Measurements from ENCODE around the gene CHRM4. TPM values are rescaled to one million over a fixed set of nuclear protein-coding genes. Genes with fewer than 3 reads are reported as not detected.
A peak's percentile ranks its signal among the peaks of the same experiment; 100 is the strongest.

Gene CHRM4
- polyA plus RNA-seq, 2 donors, result 0.02 TPM; not detected in 1

DNA sequence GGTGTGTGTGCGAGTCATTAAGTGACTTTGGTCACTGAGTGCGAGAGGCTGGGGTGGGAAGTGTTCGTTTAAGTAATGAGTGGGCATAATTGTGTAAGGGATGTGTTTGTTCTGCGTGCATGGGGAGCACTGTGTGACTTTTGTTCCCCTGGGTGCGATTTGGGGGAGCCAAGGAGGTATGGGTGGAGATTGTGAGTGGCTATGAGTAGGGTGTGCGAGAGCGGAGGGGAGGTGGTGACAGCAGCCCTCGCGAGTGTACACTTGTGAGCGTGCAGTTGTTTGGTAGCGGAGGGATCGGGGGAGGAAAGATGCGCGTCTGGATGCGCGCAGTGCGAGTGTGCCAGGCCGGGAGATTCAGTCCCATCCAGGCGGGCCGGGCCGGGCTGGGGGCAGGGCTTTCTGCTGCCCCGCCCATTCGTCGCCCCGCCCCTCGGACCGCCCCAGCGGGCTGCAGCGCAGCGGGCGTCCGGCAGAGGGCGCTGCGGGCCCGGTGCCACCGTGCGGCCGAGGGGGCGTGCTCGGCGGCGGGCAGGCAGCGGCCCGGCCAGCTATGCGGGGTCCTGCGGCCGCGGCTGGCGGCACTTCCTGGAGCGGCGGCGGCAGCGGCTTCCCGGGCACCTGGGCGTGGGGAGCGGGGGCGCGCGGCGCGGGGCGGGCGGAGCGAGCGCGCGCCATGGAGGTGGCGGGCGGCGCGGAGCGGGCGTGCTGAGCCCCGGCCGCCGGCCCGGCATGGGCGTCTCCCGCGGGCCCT is 44.5 kb downstream of the CHRM4 start, which contains the start of gene DGKZ:
Gene DGKZ, plus strand, starts transcription at position 578 of the 751 bp plus-strand sequence. CDS start 197 bp downstream, outside the sequence.
- no peaks in the 10 kb centered on the region for H3K36me3 ChIP-seq (ENCODE audit: control insufficient read depth in 2 of 2, insufficient read depth in 2 of 2, low read length in 1 of 2)
- no peaks in the 10 kb centered on the region for H3K27me3 ChIP-seq (ENCODE audit: control insufficient read depth in 1 of 2, insufficient read depth in 2 of 2, low read length in 2 of 2)
- no peaks in the 10 kb centered on the region for H3K9me3 ChIP-seq (ENCODE audit: control insufficient read depth in 2 of 2, insufficient read depth in 1 of 2, low read depth in 1 of 2, low read length in 1 of 2)
- peak within 1 kb of the TSS; percentile 71 to 84 for H3K4me3 ChIP-seq (ENCODE audit: low read depth in 1 of 2, low read length in 2 of 2)
- 5 to 13% methylated on average over 37 to 80 of the region's 80 CpGs for WGBS, 2 donors
- H3K4me1 ChIP-seq (ENCODE audit: control insufficient read depth in 2 of 2, insufficient read depth in 2 of 2, low read length in 1 of 2), result peaks cover 2 to 30% of the 10 kb centered on the region in 2 donors
- H3K27ac ChIP-seq (ENCODE audit: low read depth in 2 of 2, low read length in 1 of 2), result peak within 1 kb of the TSS; percentile 40 to 72

DNA sequence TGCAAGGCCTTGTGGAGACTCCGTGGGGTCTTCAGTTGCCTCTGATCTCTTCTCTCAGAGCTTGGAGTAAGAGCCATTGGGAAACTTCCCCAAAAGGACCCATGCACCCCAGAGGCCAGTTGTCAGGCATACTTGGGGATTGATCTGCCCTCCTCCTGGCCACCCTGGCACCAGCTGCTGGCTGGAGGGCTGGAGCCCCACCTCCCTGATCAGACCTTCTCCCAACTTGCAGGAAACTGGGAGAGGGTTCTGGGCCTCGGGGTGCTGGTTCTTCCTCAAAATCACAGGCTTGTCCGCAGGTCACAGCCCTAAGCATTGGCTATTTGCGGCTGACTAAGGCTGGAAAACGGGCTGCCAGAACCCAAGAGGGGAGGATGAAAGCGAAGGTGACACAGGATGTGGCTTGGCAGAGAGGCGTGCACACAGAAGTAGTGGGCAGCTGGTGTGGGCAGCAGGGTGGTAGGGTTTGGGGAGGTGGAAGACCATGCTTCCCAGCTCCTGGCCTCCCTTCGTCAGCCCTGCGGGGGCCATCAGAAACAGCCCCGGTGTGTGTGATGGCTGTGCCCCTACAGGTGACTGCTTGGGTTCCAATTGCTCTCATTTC is 45.6 kb downstream of the CHRM4 start:
- Histone ChIP-seq H3K4me1 (ENCODE audit: control insufficient read depth in 2 of 2, insufficient read depth in 2 of 2, low read length in 1 of 2) (peaks cover 2 to 19% of the 10 kb centered on the region in 2 donors), H3K4me3 (ENCODE audit: low read depth in 1 of 2, low read length in 2 of 2) (peak overlapping the region; percentile 32 to 36), H3K27me3 (ENCODE audit: control insufficient read depth in 1 of 2, insufficient read depth in 2 of 2, low read length in 2 of 2) (no peaks in the 10 kb centered on the region), H3K36me3 (ENCODE audit: control insufficient read depth in 2 of 2, insufficient read depth in 2 of 2, low read length in 1 of 2) (no peaks in the 10 kb centered on the region), H3K27ac (ENCODE audit: low read depth in 2 of 2, low read length in 1 of 2) (peak overlapping the region; percentile 39 to 72), H3K9me3 (ENCODE audit: control insufficient read depth in 2 of 2, insufficient read depth in 1 of 2, low read depth in 1 of 2, low read length in 1 of 2) (no peaks in the 10 kb centered on the region)
- 43 to 52% methylated on average over 10 of the region's 10 CpGs for WGBS, 2 donors

DNA sequence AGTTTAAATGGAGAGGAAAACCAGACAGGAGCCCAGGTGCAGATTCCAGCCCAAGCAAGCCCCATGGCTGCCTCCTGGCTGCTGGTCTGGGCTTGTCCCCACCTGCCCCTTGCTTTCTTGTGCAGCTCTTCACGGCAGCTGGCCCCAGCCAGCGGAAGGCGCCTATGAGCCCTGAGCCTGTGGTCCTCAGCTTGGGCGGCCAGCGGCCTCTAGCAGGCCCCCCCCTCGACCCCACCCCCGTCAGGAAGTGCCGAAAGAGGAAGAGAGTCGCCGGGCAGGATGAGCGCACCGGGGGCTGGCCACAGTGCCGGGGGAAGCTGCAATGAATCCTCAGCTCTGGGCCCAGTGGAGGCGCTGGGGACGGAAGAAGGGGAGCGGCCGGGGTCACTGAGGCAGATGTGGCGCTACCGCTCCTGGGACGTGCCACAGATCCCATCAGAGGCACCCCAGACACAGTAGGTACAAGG is 46.4 kb downstream of the CHRM4 start:
- H3K4me1 ChIP-seq (ENCODE audit: control insufficient read depth in 2 of 2, insufficient read depth in 2 of 2, low read length in 1 of 2), result peaks cover 2 to 17% of the 10 kb centered on the region in 2 donors
- H3K4me3 ChIP-seq (ENCODE audit: low read depth in 1 of 2, low read length in 2 of 2), result peak overlapping the region; percentile 32 to 36
- peak overlapping the region; percentile 56 to 72 for H3K27ac ChIP-seq (ENCODE audit: low read depth in 2 of 2, low read length in 1 of 2)
- WGBS, 2 donors, result 33 to 35% methylated on average over 20 of the region's 20 CpGs
- no peaks in the 10 kb centered on the region for H3K36me3 ChIP-seq (ENCODE audit: control insufficient read depth in 2 of 2, insufficient read depth in 2 of 2, low read length in 1 of 2)
- no peaks in the 10 kb centered on the region for H3K9me3 ChIP-seq (ENCODE audit: control insufficient read depth in 2 of 2, insufficient read depth in 1 of 2, low read depth in 1 of 2, low read length in 1 of 2)
- H3K27me3 ChIP-seq (ENCODE audit: control insufficient read depth in 1 of 2, insufficient read depth in 2 of 2, low read length in 2 of 2), result no peaks in the 10 kb centered on the region

DNA sequence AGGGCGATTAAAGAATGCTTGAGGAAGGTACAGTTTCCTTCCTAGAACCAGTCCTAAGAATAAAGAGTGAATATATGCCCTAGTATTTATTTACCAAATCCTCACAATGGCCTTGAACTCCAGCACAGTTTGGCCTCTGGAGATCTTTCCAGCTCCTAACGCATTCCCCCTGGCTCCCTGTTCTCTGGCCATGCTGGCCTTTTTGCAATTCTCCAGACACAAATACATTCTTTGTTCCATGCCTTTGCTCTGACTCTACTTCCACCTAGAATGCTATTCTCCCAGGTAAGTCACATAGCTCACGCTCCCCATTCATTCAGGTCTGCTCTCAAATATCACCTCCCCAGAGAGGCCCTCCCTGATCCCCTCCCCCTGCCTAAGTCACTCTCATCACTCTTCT is 48.1 kb downstream of the CHRM4 start:
- Histone ChIP-seq H3K9me3 (ENCODE audit: control insufficient read depth in 2 of 2, insufficient read depth in 1 of 2, low read depth in 1 of 2, low read length in 1 of 2) (no peaks in the 10 kb centered on the region), H3K4me3 (ENCODE audit: low read depth in 1 of 2, low read length in 2 of 2) (no peak overlapping the region), H3K27me3 (ENCODE audit: control insufficient read depth in 1 of 2, insufficient read depth in 2 of 2, low read length in 2 of 2) (no peaks in the 10 kb centered on the region), H3K4me1 (ENCODE audit: control insufficient read depth in 2 of 2, insufficient read depth in 2 of 2, low read length in 1 of 2) (peaks cover 2 to 22% of the 10 kb centered on the region in 2 donors), H3K36me3 (ENCODE audit: control insufficient read depth in 2 of 2, insufficient read depth in 2 of 2, low read length in 1 of 2) (no peaks in the 10 kb centered on the region), H3K27ac (ENCODE audit: low read depth in 2 of 2, low read length in 1 of 2) (no peak overlapping the region)
- 81 to 83% methylated on average over 3 of the region's 3 CpGs for WGBS, 2 donors

DNA sequence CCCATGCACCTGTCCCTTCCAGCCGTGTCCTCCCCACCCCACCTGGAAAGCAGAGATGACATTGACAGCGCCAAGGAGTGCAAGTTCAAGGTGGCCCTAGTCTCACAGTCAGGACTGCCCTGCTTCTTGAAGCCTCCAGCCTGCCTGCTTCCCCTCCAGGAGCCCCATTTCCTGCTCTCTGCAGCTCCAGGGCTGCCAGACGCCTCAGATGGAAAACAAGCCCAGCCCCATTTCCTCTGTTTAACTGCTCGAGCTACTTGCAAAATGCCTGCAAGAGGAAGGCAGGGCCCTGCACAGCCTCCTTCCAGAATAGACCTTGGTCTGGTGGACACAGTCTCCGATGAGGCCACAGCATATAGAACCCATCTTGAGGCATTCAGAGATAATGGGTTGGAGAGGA is 49.3 kb downstream of the CHRM4 start:
- WGBS, 2 donors, result 52 to 57% methylated on average over 5 of the region's 5 CpGs

DNA sequence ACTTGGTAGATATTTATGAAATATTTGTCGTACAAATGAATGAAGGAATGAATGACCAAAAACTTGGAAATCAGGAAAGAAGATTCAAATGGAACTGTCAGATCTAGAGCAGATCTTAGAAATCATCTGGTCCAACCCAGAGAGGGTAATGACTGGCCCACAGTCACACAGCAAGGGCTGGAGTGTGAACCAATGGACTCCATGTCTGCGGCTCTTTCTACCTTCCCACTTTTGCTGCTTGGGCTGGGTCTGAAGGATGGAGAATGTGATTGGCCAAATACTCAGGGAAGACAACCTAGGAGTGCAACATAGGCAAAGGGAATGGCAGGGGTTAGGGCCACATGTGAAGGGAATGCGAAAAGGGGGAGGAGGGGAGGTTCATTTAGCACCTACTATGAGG is 50.1 kb downstream of the CHRM4 start:
- Histone ChIP-seq H3K4me1 (ENCODE audit: control insufficient read depth in 2 of 2, insufficient read depth in 2 of 2, low read length in 1 of 2) (peaks cover 2 to 12% of the 10 kb centered on the region in 2 donors), H3K27me3 (ENCODE audit: control insufficient read depth in 1 of 2, insufficient read depth in 2 of 2, low read length in 2 of 2) (no peaks in the 10 kb centered on the region), H3K27ac (ENCODE audit: low read depth in 2 of 2, low read length in 1 of 2) (no peak overlapping the region), H3K36me3 (ENCODE audit: control insufficient read depth in 2 of 2, insufficient read depth in 2 of 2, low read length in 1 of 2) (no peaks in the 10 kb centered on the region), H3K9me3 (ENCODE audit: control insufficient read depth in 2 of 2, insufficient read depth in 1 of 2, low read depth in 1 of 2, low read length in 1 of 2) (no peaks in the 10 kb centered on the region), H3K4me3 (ENCODE audit: low read depth in 1 of 2, low read length in 2 of 2) (no peak overlapping the region)
- WGBS, 2 donors, result 93 to 95% methylated on average over 3 of the region's 3 CpGs

More for the DNA sequence above, 49.3 kb downstream of the CHRM4 start:
- H3K27me3 ChIP-seq (ENCODE audit: control insufficient read depth in 1 of 2, insufficient read depth in 2 of 2, low read length in 2 of 2), result no peaks in the 10 kb centered on the region
- no peak overlapping the region for H3K27ac ChIP-seq (ENCODE audit: low read depth in 2 of 2, low read length in 1 of 2)
- peaks cover 2 to 15% of the 10 kb centered on the region in 2 donors for H3K4me1 ChIP-seq (ENCODE audit: control insufficient read depth in 2 of 2, insufficient read depth in 2 of 2, low read length in 1 of 2)
- no peaks in the 10 kb centered on the region for H3K36me3 ChIP-seq (ENCODE audit: control insufficient read depth in 2 of 2, insufficient read depth in 2 of 2, low read length in 1 of 2)
- H3K9me3 ChIP-seq (ENCODE audit: control insufficient read depth in 2 of 2, insufficient read depth in 1 of 2, low read depth in 1 of 2, low read length in 1 of 2), result no peaks in the 10 kb centered on the region
- H3K4me3 ChIP-seq (ENCODE audit: low read depth in 1 of 2, low read length in 2 of 2), result no peak overlapping the region

DNA sequence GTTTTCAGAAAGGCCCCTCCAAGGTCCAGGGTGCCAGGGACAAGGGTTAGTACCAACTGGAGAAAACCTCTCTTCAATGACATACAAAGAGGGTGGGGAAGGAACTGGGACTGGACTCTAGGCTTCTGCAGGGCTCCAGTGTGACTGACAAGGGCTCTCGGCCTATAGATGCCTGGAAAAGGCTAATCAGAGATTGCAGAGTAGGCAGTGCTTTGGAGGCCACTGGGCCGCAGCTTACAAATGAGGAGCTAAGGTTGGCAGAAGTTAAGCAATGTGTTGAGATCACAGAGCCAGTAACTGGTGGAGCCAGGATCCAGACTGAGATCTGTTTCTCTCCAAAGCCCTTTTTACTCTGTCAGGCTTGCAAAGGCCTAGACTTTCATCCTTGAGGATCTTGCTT is 51.8 kb downstream of the CHRM4 start:
- Histone ChIP-seq H3K27ac (ENCODE audit: low read depth in 2 of 2, low read length in 1 of 2) (peak overlapping the region in 1 of 2 donors; percentile 14), H3K27me3 (ENCODE audit: control insufficient read depth in 1 of 2, insufficient read depth in 2 of 2, low read length in 2 of 2) (no peaks in the 10 kb centered on the region), H3K36me3 (ENCODE audit: control insufficient read depth in 2 of 2, insufficient read depth in 2 of 2, low read length in 1 of 2) (no peaks in the 10 kb centered on the region), H3K9me3 (ENCODE audit: control insufficient read depth in 2 of 2, insufficient read depth in 1 of 2, low read depth in 1 of 2, low read length in 1 of 2) (no peaks in the 10 kb centered on the region), H3K4me3 (ENCODE audit: low read depth in 1 of 2, low read length in 2 of 2) (no peak overlapping the region), H3K4me1 (ENCODE audit: control insufficient read depth in 2 of 2, insufficient read depth in 2 of 2, low read length in 1 of 2) (peaks cover 0 to 6% of the 10 kb centered on the region in 2 donors)
- WGBS, 2 donors, result 76 to 83% methylated on average over 2 of the region's 2 CpGs

DNA sequence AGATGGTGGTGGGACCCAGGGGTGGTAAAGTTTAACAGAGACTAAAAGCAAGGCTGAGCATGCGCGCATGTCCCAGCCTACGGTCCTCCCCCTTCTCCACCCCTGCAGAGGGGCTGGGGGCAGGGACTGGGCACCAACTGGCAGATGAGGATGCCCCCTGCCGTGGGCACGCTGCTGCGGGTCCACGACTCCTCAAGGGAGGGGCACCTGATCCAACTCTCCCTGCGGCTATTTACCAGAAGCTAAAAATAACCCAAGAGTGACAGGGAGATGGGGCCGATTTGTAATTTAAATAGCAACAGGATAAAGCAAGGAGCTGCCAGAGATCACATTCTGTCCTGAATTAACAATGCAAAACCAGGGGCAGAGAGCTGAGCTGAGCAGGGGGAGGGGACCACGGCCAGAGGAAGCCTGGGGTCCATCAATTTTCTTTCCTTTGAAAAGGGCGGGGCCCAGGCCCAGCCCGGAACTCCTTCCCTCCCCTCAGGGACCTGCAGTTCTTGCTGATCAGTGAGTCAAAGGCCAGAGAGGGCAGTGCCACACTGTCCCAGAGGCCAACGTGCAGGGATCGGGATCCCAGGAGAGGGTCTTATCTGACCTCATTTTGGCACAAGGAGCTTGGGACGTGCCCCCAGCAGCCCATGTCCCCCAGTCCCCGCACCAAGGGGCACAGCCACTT is 52.4 kb downstream of the CHRM4 start:
- no peaks in the 10 kb centered on the region for H3K27me3 ChIP-seq (ENCODE audit: control insufficient read depth in 1 of 2, insufficient read depth in 2 of 2, low read length in 2 of 2)
- peak overlapping the region in 1 of 2 donors; percentile 9 for H3K4me3 ChIP-seq (ENCODE audit: low read depth in 1 of 2, low read length in 2 of 2)
- H3K36me3 ChIP-seq (ENCODE audit: control insufficient read depth in 2 of 2, insufficient read depth in 2 of 2, low read length in 1 of 2), result no peaks in the 10 kb centered on the region
- WGBS, 2 donors, result 27 to 28% methylated on average over 16 of the region's 16 CpGs
- no peaks in the 10 kb centered on the region for H3K9me3 ChIP-seq (ENCODE audit: control insufficient read depth in 2 of 2, insufficient read depth in 1 of 2, low read depth in 1 of 2, low read length in 1 of 2)
- peak overlapping the region; percentile 42 to 78 for H3K27ac ChIP-seq (ENCODE audit: low read depth in 2 of 2, low read length in 1 of 2)
- H3K4me1 ChIP-seq (ENCODE audit: control insufficient read depth in 2 of 2, insufficient read depth in 2 of 2, low read length in 1 of 2), result peaks cover 0 to 6% of the 10 kb centered on the region in 2 donors

DNA sequence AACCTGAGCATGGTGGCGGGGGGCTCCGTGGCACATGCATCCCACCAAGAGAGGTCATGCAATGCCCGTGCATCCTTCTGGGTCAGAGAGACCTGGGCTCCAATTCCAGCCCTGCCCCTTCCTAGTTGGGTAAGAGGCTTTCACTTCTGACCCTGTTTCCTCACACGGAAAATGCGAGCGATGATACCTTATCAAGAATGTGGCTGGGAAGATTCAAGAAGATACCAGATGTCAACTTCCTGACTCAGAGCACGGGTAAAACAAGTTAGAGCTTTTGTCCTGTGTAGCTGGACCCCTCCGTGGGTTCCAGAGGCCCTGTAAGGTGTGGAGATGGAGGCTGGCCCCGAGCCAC is 53.0 kb downstream of the CHRM4 start:
- H3K4me3 ChIP-seq (ENCODE audit: low read depth in 1 of 2, low read length in 2 of 2), result peak overlapping the region in 1 of 2 donors; percentile 9
- H3K27ac ChIP-seq (ENCODE audit: low read depth in 2 of 2, low read length in 1 of 2), result peak overlapping the region; percentile 42 to 78
- no peaks in the 10 kb centered on the region for H3K36me3 ChIP-seq (ENCODE audit: control insufficient read depth in 2 of 2, insufficient read depth in 2 of 2, low read length in 1 of 2)
- no peaks in the 10 kb centered on the region for H3K27me3 ChIP-seq (ENCODE audit: control insufficient read depth in 1 of 2, insufficient read depth in 2 of 2, low read length in 2 of 2)
- H3K4me1 ChIP-seq (ENCODE audit: control insufficient read depth in 2 of 2, insufficient read depth in 2 of 2, low read length in 1 of 2), result peaks cover 0 to 7% of the 10 kb centered on the region in 2 donors
- 36 to 38% methylated on average over 9 of the region's 9 CpGs for WGBS, 2 donors
- H3K9me3 ChIP-seq (ENCODE audit: control insufficient read depth in 2 of 2, insufficient read depth in 1 of 2, low read depth in 1 of 2, low read length in 1 of 2), result no peaks in the 10 kb centered on the region
